ENCODE measurements around the gene TOMM34.

DNA sequence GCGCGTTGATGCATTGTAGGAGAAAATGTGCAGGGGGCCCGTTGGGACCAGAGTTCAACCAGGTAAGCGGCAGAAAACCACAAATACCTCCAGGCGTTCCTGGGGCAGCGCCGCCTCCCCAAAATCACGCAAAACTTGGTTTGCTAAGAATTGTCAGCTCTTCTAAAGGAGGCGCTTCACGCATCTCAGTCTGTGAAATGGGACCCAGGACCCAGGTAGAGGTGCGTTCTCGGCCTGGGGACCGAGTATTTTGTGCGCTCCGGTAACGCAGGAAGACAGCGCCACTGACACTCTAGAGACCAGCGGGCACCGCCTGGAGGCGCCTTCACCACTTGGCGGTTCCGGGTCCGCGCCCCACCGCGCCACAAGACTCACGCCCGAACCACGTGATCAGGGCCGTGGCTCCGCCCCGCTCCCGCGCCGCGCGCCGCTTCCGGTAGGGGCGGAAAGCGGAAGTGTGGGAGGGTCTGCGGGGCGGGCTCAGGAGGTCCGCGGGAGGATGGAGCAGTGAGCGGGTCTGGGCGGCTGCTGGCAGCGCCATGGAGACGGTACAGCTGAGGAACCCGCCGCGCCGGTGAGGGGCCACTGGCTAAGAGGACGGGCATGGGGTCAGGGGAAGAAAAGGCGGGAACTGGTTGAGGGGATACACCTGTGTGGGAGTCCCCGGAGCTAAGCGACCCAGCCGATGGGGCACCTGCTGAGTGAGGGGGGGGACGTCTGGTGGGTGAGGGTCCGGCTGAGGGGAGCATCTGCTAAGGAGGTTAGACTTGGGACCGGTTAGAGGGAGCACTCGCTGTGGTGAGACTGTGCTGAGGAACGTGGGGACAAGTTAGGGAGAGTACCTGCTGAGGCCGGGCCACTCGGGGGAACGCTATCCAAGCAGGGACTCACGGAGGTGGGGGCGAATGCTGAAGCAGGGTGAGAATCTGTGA, 6.1 kb upstream of the TOMM34 start, which contains the start of gene STK4:
- no peak for TF ChIP-seq EZH2 (IDR thresholded peaks at IDR 0.05; ENCODE audit: borderline replicate concordance)
- TF ChIP-seq, protein P1, sequence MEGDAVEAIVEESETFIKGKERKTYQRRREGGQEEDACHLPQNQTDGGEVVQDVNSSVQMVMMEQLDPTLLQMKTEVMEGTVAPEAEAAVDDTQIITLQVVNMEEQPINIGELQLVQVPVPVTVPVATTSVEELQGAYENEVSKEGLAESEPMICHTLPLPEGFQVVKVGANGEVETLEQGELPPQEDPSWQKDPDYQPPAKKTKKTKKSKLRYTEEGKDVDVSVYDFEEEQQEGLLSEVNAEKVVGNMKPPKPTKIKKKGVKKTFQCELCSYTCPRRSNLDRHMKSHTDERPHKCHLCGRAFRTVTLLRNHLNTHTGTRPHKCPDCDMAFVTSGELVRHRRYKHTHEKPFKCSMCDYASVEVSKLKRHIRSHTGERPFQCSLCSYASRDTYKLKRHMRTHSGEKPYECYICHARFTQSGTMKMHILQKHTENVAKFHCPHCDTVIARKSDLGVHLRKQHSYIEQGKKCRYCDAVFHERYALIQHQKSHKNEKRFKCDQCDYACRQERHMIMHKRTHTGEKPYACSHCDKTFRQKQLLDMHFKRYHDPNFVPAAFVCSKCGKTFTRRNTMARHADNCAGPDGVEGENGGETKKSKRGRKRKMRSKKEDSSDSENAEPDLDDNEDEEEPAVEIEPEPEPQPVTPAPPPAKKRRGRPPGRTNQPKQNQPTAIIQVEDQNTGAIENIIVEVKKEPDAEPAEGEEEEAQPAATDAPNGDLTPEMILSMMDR (IDR thresholded peaks at IDR 0.05; ENCODE audit: poor library complexity), result peak; percentile 41
